MM.1S (cell line): ENCODE results near the gene OS9.

Experiments
- DNase-seq: peaks from one replicate; pipeline ENCODE4 v3.0.0-alpha.2; 2015
- H2AFZ ChIP-seq: fragments of 300-600 bp; sonication (generic); 2 replicates; pipeline ENCODE4 v1.6.0; 2016; ENCODE audit warnings: antibody characterized with exemption, low read length
- H3F3A ChIP-seq: fragments of 300-600 bp; sonication (generic); 2 replicates; pipeline ENCODE4 v1.6.1; 2016; ENCODE audit warnings: mild to moderate bottlenecking, antibody characterized with exemption, low read length, moderate library complexity, mixed read lengths; ENCODE audit not compliant: insufficient read depth
- H3K27ac ChIP-seq: fragments of 300-600 bp; sonication (generic); 2 replicates; pipeline ENCODE4 v1.5.1; 2016; ENCODE audit warnings: mild to moderate bottlenecking, low read length
- H3K27me3 ChIP-seq: fragments of 300-600 bp; sonication (generic); replicated peaks from 2 replicates; pipeline ENCODE4 v1.6.0; 2016; ENCODE audit warnings: low read length; ENCODE audit not compliant: insufficient read depth
- H3K36me3 ChIP-seq: fragments of 300-600 bp; sonication (generic); replicated peaks from 2 replicates; pipeline ENCODE4 v1.6.1; 2016; ENCODE audit warnings: mild to moderate bottlenecking, low read length, mixed read lengths; ENCODE audit not compliant: insufficient read depth
- H3K4me1 ChIP-seq: fragments of 300-600 bp; sonication (generic); 2 replicates; pipeline ENCODE4 v1.6.1; 2016; ENCODE audit warnings: low read length, mixed read lengths
- H3K4me2 ChIP-seq: fragments of 300-600 bp; sonication (generic); 2 replicates; pipeline ENCODE4 v1.6.0; 2016; ENCODE audit warnings: low read depth, low read length
- H3K4me3 ChIP-seq: fragments of 300-600 bp; sonication (generic); 2 replicates; pipeline ENCODE4 v1.5.1; 2016; ENCODE audit warnings: low read length, mixed read lengths
- H3K79me2 ChIP-seq: fragments of 300-600 bp; sonication (generic); 2 replicates; pipeline ENCODE4 v1.6.1; 2016; ENCODE audit warnings: mixed run types, low read length, mixed read lengths
- H3K9ac ChIP-seq: fragments of 300-600 bp; sonication (generic); 2 replicates; pipeline ENCODE4 v1.6.1; 2016; ENCODE audit warnings: low read length, mixed read lengths
- H3K9me2 ChIP-seq: fragments of 300-600 bp; sonication (generic); replicated peaks from 2 replicates; pipeline ENCODE4 v1.6.1; 2016; ENCODE audit warnings: mild to moderate bottlenecking, low read length, mixed read lengths; ENCODE audit not compliant: insufficient read depth
- H3K9me3 ChIP-seq: fragments of 300-600 bp; sonication (generic); replicated peaks from 2 replicates; pipeline ENCODE4 v1.6.1; 2016; ENCODE audit warnings: mild to moderate bottlenecking, low read length, mixed read lengths; ENCODE audit not compliant: insufficient read depth
- H4K20me1 ChIP-seq: fragments of 300-600 bp; sonication (generic); 2 replicates; pipeline ENCODE4 v1.6.1; 2016; ENCODE audit warnings: mild to moderate bottlenecking, low read length, moderate library complexity, mixed read lengths; ENCODE audit not compliant: insufficient read depth
- CTCF ChIP-seq: fragments of 300-600 bp; sonication (generic); IDR thresholded peaks from 2 replicates; pipeline ENCODE4 v1.5.1; 2016; ENCODE audit warnings: antibody characterized with exemption, low read length, mixed read lengths
- EZH2 ChIP-seq: fragments of 300-600 bp; sonication (generic); optimal IDR thresholded peaks from 2 replicates; pipeline ENCODE3; 2017; ENCODE audit warnings: low read depth, mild to moderate bottlenecking, antibody characterized with exemption, low read length, mixed read lengths
- EZH2phosphoT487 ChIP-seq: fragments of 300-600 bp; sonication (generic); IDR thresholded peaks from 2 replicates; pipeline ENCODE4 v1.6.1; 2018; ENCODE audit warnings: antibody characterized with exemption, low read length

The OS9 gene

GRCh38 chr12:57749061-57749460 lies 55.1 kb downstream of the OS9 start:
- H3F3A ChIP-seq = peaks cover 37% of the 10 kb centered on the region
- H3K4me3 ChIP-seq = no peak overlapping the region
- no peaks in the 10 kb centered on the region for H4K20me1 ChIP-seq
- H3K36me3 ChIP-seq = peaks cover 7% of the 10 kb centered on the region; the same call in 1 of the 2 replicates
- no peaks in the 10 kb centered on the region for H3K9me3 ChIP-seq
- H3K27ac ChIP-seq = no peak overlapping the region
- no peaks in the 10 kb centered on the region for H3K9me2 ChIP-seq
- peaks cover 23% of the 10 kb centered on the region for H3K4me1 ChIP-seq
- no peaks in the 10 kb centered on the region for H3K27me3 ChIP-seq
- H3K9ac ChIP-seq = no peak overlapping the region
- H2AFZ ChIP-seq = no peak overlapping the region
- no peak for TF ChIP-seq EZH2phosphoT487
- TF ChIP-seq EZH2 = no peak
- TF ChIP-seq CTCF = no peak
- H3K79me2 ChIP-seq = peaks cover 45% of the 10 kb centered on the region
- no peak overlapping the region for H3K4me2 ChIP-seq
- no peak for DNase-seq

- Histone ChIP-seq H3K4me3 (peak overlapping the region; percentile 72), H3K9me3 (no peaks in the 10 kb centered on the region), H3K36me3 (peaks cover 7% of the 10 kb centered on the region; the same call in 1 of the 2 replicates), H3K4me1 (peaks cover 28% of the 10 kb centered on the region), H3K79me2 (peaks cover 36% of the 10 kb centered on the region), H2AFZ (no peak overlapping the region), H3K27ac (peak overlapping the region; percentile 44; the same call in 1 of the 2 replicates), H3K27me3 (no peaks in the 10 kb centered on the region), H4K20me1 (no peaks in the 10 kb centered on the region), H3K4me2 (peak overlapping the region; percentile 70), H3K9me2 (no peaks in the 10 kb centered on the region), H3F3A (peaks cover 38% of the 10 kb centered on the region), H3K9ac (peak overlapping the region; percentile 88)
- DNase-seq = no peak
- TF ChIP-seq CTCF = no peak
- no peak for TF ChIP-seq EZH2
- TF ChIP-seq EZH2phosphoT487 = no peak
Measured at GRCh38 chr12:57750561-57751431, 56.9 kb downstream of the OS9 start.

GRCh38 chr12:57751432-57751787 lies 57.5 kb downstream of the OS9 start:
- Histone ChIP-seq H3K36me3 (peaks cover 7% of the 10 kb centered on the region; the same call in 1 of the 2 replicates), H2AFZ (peak overlapping the region; percentile 60), H3K27ac (peak overlapping the region; percentile 44; the same call in 1 of the 2 replicates), H3K4me3 (peak overlapping the region; percentile 72), H3K27me3 (no peaks in the 10 kb centered on the region), H3K9me2 (no peaks in the 10 kb centered on the region), H3K79me2 (peaks cover 34% of the 10 kb centered on the region), H3K4me2 (peak overlapping the region; percentile 70), H3K9me3 (no peaks in the 10 kb centered on the region), H3K9ac (peak overlapping the region; percentile 88), H3K4me1 (peaks cover 28% of the 10 kb centered on the region), H4K20me1 (no peaks in the 10 kb centered on the region), H3F3A (peaks cover 38% of the 10 kb centered on the region)
- TF ChIP-seq CTCF = no peak
- no peak for TF ChIP-seq EZH2phosphoT487
- no peak for TF ChIP-seq EZH2
- no peak for DNase-seq
